B cell (primary cell): Measurements from ENCODE around the gene SEPTIN5. TPM values are rescaled to one million over a fixed set of nuclear protein-coding genes. Genes with fewer than 3 reads are reported as not detected.

ENCODE experiments used
- ATAC-seq: fragments of 200-7000 bp; cut with Tn5 transposase; one replicate; pipeline ENCODE4 v1.10.0; 2021; ENCODE audit warnings: low read depth, mild to moderate bottlenecking, moderate number of reproducible peaks, moderate library complexity
- CTCF ChIA-PET: fragments of 350-600 bp; sonication (Branson Sonifier 250); formaldehyde crosslinking; loops from one replicate; lab custom pipeline; 2021; ENCODE audit warnings: antibody characterized with exemption, inconsistent platforms; lab: Charles Lee
- POLR2A ChIA-PET: fragments of 350-600 bp; sonication (Branson Sonifier 250); formaldehyde crosslinking; loops from one replicate; lab custom pipeline; 2021; ENCODE audit warnings: antibody characterized with exemption; lab: Charles Lee
- DNase-seq: peaks from one replicate; pipeline ENCODE4 v3.0.0; 2013
- H2AFZ ChIP-seq: 2 replicates; pipeline ENCODE4 v1.6.1; 2012; ENCODE audit warnings: mild to moderate bottlenecking, low read depth, low read length; ENCODE audit not compliant: insufficient read depth, poor library complexity, severe bottlenecking
- H3K27ac ChIP-seq, 2 donors: 1 replicate in 1 of 2; 2 replicates in 1 of 2; pipeline ENCODE4 v1.5.1; 2012 to 2013; ENCODE audit warnings: low read length in 2 of 2, mild to moderate bottlenecking in 2 of 2, moderate library complexity in 1 of 2
- H3K27me3 ChIP-seq, 4 experiments: fragments of 200-600 bp in 1 of 4; sonication (generic) in 1 of 4; replicated peaks in 1 of 4; 1 replicate in 2 of 4; 2 replicates in 2 of 4; pipeline versions ENCODE4 v1.6.1 to v1.7.0; 2013 to 2016; ENCODE audit warnings: low read length in 3 of 4, mild to moderate bottlenecking in 2 of 4, mixed read lengths in 1 of 4, moderate library complexity in 1 of 4; ENCODE audit not compliant: insufficient read depth in 4 of 4, control insufficient read depth in 3 of 4; ENCODE audit errors: control extremely low read depth in 1 of 4
- H3K36me3 ChIP-seq, 2 experiments: replicated peaks in 1 of 2; 1 replicate in 1 of 2; 2 replicates in 1 of 2; pipeline versions ENCODE4 v1.6.1 to v1.7.1; 2013; ENCODE audit warnings: low read length in 1 of 2; ENCODE audit not compliant: insufficient read depth in 2 of 2, control insufficient read depth in 1 of 2; ENCODE audit errors: control extremely low read depth in 1 of 2, extremely low read depth in 1 of 2
- H3K4me1 ChIP-seq, 2 donors: fragments of 200-600 bp in 1 of 2; sonication (generic) in 1 of 2; 1 replicate in 1 of 2; 2 replicates in 1 of 2; pipeline versions ENCODE4 v1.5.1 to v1.6.1; 2013 to 2017; ENCODE audit warnings: low read length in 2 of 2; ENCODE audit not compliant: control insufficient read depth in 2 of 2, insufficient read depth in 2 of 2
- H3K4me2 ChIP-seq: replicated peaks from 2 replicates; pipeline ENCODE3; 2012; ENCODE audit warnings: mild to moderate bottlenecking, low read depth, low read length; ENCODE audit not compliant: poor library complexity, severe bottlenecking
- H3K4me3 ChIP-seq, 5 experiments: fragments of 200-600 bp in 1 of 5; sonication (generic) in 1 of 5; 1 replicate in 3 of 5; 2 replicates in 2 of 5; pipeline versions ENCODE4 v1.5.1 to v1.7.0; 2011 to 2016; ENCODE audit warnings: low read length in 4 of 5, mild to moderate bottlenecking in 4 of 5, low read depth in 2 of 5, control low read depth in 1 of 5, moderate library complexity in 1 of 5; ENCODE audit not compliant: insufficient read depth in 1 of 5; ENCODE audit errors: control extremely low read depth in 1 of 5, extremely low read depth in 1 of 5
- H3K79me2 ChIP-seq: fragments of 200-600 bp; sonication (generic); one replicate; pipeline ENCODE4 v1.6.0; 2016; ENCODE audit warnings: low read length; ENCODE audit not compliant: control insufficient read depth, insufficient read depth
- H3K9ac ChIP-seq: fragments of 200-600 bp; sonication (generic); 2 replicates; pipeline ENCODE4 v1.6.1; 2017; ENCODE audit warnings: mild to moderate bottlenecking, low read length, moderate library complexity
- H3K9me3 ChIP-seq, 3 donors: one replicate each; pipeline versions ENCODE4 v1.6.1 to v1.7.1; 2013; ENCODE audit warnings: low read length in 2 of 3; ENCODE audit not compliant: control insufficient read depth in 2 of 3, insufficient read depth in 1 of 3; ENCODE audit errors: control extremely low read depth in 1 of 3
- H4K20me1 ChIP-seq: 2 replicates; pipeline ENCODE4 v1.6.0; 2012; ENCODE audit warnings: mild to moderate bottlenecking, low read length; ENCODE audit not compliant: insufficient read depth, control insufficient read depth, poor library complexity, severe bottlenecking
- H3K27ac Mint-ChIP-seq: one replicate; pipeline ENCODE4 v1.8.0; 2021; ENCODE audit warnings: mixed read lengths
- H3K27me3 Mint-ChIP-seq: one replicate; pipeline ENCODE4 v1.8.0; 2021; ENCODE audit warnings: mixed read lengths
- H3K4me1 Mint-ChIP-seq: one replicate; pipeline ENCODE4 v1.8.0; 2021; ENCODE audit warnings: mixed read lengths
- H3K4me3 Mint-ChIP-seq: one replicate; pipeline ENCODE4 v1.8.0; 2021; ENCODE audit warnings: mixed read lengths
- H3K9me3 Mint-ChIP-seq: one replicate; pipeline ENCODE4 v1.8.0; 2022; ENCODE audit warnings: mixed read lengths; ENCODE audit not compliant: insufficient read depth
- CTCF ChIP-seq: fragments of 200-600 bp; IDR thresholded peaks from one replicate; pipeline ENCODE4 v1.8.0; 2022; ENCODE audit warnings: antibody characterized with exemption, mild to moderate bottlenecking
- EZH2 ChIP-seq: IDR thresholded peaks from 2 replicates; pipeline ENCODE4 v1.6.1; 2012; ENCODE audit warnings: borderline replicate concordance, low read depth, mild to moderate bottlenecking, moderate library complexity, low read length; ENCODE audit not compliant: insufficient read depth, poor library complexity, severe bottlenecking
- WGBS: methylation state at CpG from one replicate; pipeline ENCODE4 v1.1.5; 2013; ENCODE audit warnings: missing lambda C conversion rate; ENCODE audit not compliant: insufficient coverage; 5-methylcytosine and 5-hydroxymethylcytosine counted together
- intact Hi-C: fragments of 100-400 bp; cut with micrococcal nuclease; formaldehyde crosslinking; loops from one replicate; pipeline ENCODE4 v1.10.0; 2022
- polyA plus RNA-seq: library from polyadenylated mRNA; depleted of rRNA; stranded (reverse); fragments of >200 nt; gene quantifications from 2 replicates; pipeline ENCODE4 v1.2.3, GENCODE V29; 2012
- total RNA-seq, 2 donors: library from RNA; stranded (reverse); fragments of 120-200 nt in 1 of 2; gene quantifications; 1 replicate in 1 of 2; 2 replicates in 1 of 2; pipeline versions ENCODE4 v1.2.3 to v1.2.4, GENCODE V29; 2013 to 2022

Gene SEPTIN5
- total and polyA plus RNA-seq, 2 donors (not counting 1 experiment from before 2014, with no cell fraction given): 0.06 TPM; not detected in 1

GRCh38 chr22:19762568-19763457, 48.5 kb downstream of the SEPTIN5 start:
- H3K27me3 Mint-ChIP-seq: peaks cover 49% of the 10 kb centered on the region

More at GRCh38 chr22:19762568-19763457, 48.5 kb downstream of the SEPTIN5 start:
- H3K79me2 ChIP-seq: no peaks in the 10 kb centered on the region
- H2AFZ ChIP-seq: no peak overlapping the region
- H3K9ac ChIP-seq: no peak overlapping the region
- no peak overlapping the region for H3K4me2 ChIP-seq
- DNase-seq: no peak
- ATAC-seq: no peak
- peaks cover 22 to 32% of the 10 kb centered on the region in 2 donors for H3K4me1 ChIP-seq
- intact Hi-C loops: no loop called here
- Mint-ChIP-seq H3K4me1 (peaks cover 38% of the 10 kb centered on the region), H3K27ac (no peak overlapping the region), H3K9me3 (no peaks in the 10 kb centered on the region), H3K4me3 (peak overlapping the region; percentile 11)
- H3K4me3 ChIP-seq: no peak overlapping the region
- H3K27me3 ChIP-seq: peaks cover 0 to 77% (median 41%) of the 10 kb centered on the region in 4 experiments
- 86% methylated on average over 34 of the region's 34 CpGs for WGBS
- TF ChIP-seq EZH2 (no peak), CTCF (no peak)
- ChIA-PET POLR2A (no interaction called here), CTCF (no interaction called here)
- no peaks in the 10 kb centered on the region for H3K36me3 ChIP-seq
- no peaks in the 10 kb centered on the region for H4K20me1 ChIP-seq
- H3K9me3 ChIP-seq: peaks cover 0 to 27% (median 0%) of the 10 kb centered on the region in 3 donors
- no peak overlapping the region for H3K27ac ChIP-seq
